ENCODE results near the gene TBC1D2. TPM values are rescaled to one million over a fixed set of nuclear protein-coding genes. Genes with fewer than 3 reads are reported as not detected.

TBC1D2 gene
- total and polyA plus RNA-seq, 10 of the 15 experiments (the other 5 are each of a cell fraction or from before 2014, with no cell fraction given) = 0.04 to 1.6 (median 1.1) TPM

DNA sequence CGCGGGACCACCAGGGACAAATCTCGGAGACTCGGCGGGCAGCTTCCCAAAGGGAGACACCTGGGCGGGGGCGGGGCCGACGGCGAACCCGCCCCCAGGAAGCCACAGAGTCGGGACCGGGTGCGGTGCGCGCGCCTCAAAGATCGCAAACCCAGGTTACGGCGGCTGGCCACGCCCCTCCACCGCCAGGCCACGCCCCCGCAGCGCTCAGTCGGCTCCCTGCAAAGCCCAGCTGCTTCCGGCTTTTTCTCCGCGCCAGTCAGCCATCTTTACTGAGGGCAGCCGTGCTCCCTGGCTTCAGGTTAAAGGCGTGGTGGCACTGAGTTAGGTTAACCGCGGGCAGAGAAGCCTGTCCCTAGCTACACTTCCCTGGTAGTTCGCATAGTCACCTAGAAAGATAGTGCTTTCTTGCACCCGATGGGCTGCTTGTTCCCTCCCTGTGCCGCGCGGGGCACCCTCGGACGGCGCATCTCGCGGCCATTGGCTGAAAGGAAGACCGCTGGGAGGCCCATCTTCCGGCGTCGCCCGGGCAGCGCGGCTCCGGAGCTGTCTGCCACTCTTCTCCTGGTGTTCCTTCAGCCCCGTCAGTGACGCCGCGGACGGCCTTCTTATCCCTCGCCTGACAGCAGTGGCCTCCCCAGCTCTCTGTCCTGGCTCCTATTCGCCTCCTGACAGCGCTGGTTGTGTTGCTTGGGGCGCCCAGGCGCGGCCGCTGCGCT lies at the start of gene TBC1D2 (continued):
- TF ChIP-seq YY1 (IDR thresholded peaks at IDR 0.05; ENCODE audit: low read depth, low read length) (peak; percentile 99), CREM (IDR thresholded peaks at IDR 0.05; ENCODE audit: low read depth) (peak; percentile 75), NR2C1 (IDR thresholded peaks at IDR 0.05) (peak; percentile 76), TCF3 (IDR thresholded peaks at IDR 0.05; ENCODE audit: borderline replicate concordance, insufficient read depth, low read depth, low read length) (0 out of 2 replicates have a peak, but pooled peaks have one; percentile 48), FOXM1 (IDR thresholded peaks at IDR 0.05; ENCODE audit: low read depth, low read length) (no peak), ZNF622 (IDR thresholded peaks at IDR 0.05) (no peak), ESRRA (IDR thresholded peaks at IDR 0.05; ENCODE audit: low read length) (no peak), CBX3 (IDR thresholded peaks at IDR 0.05; ENCODE audit: borderline replicate concordance, low read depth) (no peak), PML (IDR thresholded peaks at IDR 0.05; ENCODE audit: low read length) (peak; percentile 52; the same call in 1 of the 2 replicates), TCF12 (IDR thresholded peaks at IDR 0.05; ENCODE audit: low read depth, low read length) (0 out of 2 replicates have a peak, but pooled peaks have one; percentile 10), POLR2AphosphoS5 (IDR thresholded peaks at IDR 0.05; ENCODE audit: low read length) (peak; percentile 79; the same call in 1 of the 2 replicates), BCL11A (IDR thresholded peaks at IDR 0.05; ENCODE audit: low read depth, low read length) (no peak), KLF5 (IDR thresholded peaks at IDR 0.05; ENCODE audit: partially characterized antibody) (peak; percentile 21), SREBF1 (IDR thresholded peaks at IDR 0.05; ENCODE audit: low read length) (no peak), CHD1 (IDR thresholded peaks at IDR 0.05; ENCODE audit: low read depth, low read length) (no peak), RELA (IDR thresholded peaks at IDR 0.05; ENCODE audit: borderline replicate concordance, partially characterized antibody) (no peak), RBBP5 (conservative IDR thresholded peaks at IDR 0.05) (no peak), MTA2 (IDR thresholded peaks at IDR 0.05; ENCODE audit: low read depth) (no peak)
- TF ChIP-seq, protein P1, sequence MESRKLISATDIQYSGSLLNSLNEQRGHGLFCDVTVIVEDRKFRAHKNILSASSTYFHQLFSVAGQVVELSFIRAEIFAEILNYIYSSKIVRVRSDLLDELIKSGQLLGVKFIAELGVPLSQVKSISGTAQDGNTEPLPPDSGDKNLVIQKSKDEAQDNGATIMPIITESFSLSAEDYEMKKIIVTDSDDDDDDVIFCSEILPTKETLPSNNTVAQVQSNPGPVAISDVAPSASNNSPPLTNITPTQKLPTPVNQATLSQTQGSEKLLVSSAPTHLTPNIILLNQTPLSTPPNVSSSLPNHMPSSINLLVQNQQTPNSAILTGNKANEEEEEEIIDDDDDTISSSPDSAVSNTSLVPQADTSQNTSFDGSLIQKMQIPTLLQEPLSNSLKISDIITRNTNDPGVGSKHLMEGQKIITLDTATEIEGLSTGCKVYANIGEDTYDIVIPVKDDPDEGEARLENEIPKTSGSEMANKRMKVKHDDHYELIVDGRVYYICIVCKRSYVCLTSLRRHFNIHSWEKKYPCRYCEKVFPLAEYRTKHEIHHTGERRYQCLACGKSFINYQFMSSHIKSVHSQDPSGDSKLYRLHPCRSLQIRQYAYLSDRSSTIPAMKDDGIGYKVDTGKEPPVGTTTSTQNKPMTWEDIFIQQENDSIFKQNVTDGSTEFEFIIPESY (IDR thresholded peaks at IDR 0.05) = no peak
- TF ChIP-seq, protein P2, sequence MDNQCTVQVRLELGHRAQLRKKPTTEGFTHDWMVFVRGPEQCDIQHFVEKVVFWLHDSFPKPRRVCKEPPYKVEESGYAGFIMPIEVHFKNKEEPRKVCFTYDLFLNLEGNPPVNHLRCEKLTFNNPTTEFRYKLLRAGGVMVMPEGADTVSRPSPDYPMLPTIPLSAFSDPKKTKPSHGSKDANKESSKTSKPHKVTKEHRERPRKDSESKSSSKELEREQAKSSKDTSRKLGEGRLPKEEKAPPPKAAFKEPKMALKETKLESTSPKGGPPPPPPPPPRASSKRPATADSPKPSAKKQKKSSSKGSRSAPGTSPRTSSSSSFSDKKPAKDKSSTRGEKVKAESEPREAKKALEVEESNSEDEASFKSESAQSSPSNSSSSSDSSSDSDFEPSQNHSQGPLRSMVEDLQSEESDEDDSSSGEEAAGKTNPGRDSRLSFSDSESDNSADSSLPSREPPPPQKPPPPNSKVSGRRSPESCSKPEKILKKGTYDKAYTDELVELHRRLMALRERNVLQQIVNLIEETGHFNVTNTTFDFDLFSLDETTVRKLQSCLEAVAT (IDR thresholded peaks at IDR 0.05) = peak; percentile 74; the same call in 1 of the 2 replicates
- TF ChIP-seq, protein P3, sequence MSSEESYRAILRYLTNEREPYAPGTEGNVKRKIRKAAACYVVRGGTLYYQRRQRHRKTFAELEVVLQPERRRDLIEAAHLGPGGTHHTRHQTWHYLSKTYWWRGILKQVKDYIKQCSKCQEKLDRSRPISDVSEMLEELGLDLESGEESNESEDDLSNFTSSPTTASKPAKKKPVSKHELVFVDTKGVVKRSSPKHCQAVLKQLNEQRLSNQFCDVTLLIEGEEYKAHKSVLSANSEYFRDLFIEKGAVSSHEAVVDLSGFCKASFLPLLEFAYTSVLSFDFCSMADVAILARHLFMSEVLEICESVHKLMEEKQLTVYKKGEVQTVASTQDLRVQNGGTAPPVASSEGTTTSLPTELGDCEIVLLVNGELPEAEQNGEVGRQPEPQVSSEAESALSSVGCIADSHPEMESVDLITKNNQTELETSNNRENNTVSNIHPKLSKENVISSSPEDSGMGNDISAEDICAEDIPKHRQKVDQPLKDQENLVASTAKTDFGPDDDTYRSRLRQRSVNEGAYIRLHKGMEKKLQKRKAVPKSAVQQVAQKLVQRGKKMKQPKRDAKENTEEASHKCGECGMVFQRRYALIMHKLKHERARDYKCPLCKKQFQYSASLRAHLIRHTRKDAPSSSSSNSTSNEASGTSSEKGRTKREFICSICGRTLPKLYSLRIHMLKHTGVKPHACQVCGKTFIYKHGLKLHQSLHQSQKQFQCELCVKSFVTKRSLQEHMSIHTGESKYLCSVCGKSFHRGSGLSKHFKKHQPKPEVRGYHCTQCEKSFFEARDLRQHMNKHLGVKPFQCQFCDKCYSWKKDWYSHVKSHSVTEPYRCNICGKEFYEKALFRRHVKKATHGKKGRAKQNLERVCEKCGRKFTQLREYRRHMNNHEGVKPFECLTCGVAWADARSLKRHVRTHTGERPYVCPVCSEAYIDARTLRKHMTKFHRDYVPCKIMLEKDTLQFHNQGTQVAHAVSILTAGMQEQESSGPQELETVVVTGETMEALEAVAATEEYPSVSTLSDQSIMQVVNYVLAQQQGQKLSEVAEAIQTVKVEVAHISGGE (CRISPR knock-in tag; IDR thresholded peaks at IDR 0.05) = no peak
- TF ChIP-seq, protein P4, sequence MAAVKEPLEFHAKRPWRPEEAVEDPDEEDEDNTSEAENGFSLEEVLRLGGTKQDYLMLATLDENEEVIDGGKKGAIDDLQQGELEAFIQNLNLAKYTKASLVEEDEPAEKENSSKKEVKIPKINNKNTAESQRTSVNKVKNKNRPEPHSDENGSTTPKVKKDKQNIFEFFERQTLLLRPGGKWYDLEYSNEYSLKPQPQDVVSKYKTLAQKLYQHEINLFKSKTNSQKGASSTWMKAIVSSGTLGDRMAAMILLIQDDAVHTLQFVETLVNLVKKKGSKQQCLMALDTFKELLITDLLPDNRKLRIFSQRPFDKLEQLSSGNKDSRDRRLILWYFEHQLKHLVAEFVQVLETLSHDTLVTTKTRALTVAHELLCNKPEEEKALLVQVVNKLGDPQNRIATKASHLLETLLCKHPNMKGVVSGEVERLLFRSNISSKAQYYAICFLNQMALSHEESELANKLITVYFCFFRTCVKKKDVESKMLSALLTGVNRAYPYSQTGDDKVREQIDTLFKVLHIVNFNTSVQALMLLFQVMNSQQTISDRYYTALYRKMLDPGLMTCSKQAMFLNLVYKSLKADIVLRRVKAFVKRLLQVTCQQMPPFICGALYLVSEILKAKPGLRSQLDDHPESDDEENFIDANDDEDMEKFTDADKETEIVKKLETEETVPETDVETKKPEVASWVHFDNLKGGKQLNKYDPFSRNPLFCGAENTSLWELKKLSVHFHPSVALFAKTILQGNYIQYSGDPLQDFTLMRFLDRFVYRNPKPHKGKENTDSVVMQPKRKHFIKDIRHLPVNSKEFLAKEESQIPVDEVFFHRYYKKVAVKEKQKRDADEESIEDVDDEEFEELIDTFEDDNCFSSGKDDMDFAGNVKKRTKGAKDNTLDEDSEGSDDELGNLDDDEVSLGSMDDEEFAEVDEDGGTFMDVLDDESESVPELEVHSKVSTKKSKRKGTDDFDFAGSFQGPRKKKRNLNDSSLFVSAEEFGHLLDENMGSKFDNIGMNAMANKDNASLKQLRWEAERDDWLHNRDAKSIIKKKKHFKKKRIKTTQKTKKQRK (IDR thresholded peaks at IDR 0.05; ENCODE audit: low read depth, low read length) = no peak
